Peyer's patch (tissue), 4 donors: ENCODE results near the gene TDRD7. TPM values are rescaled to one million over a fixed set of nuclear protein-coding genes. Genes with fewer than 3 reads are reported as not detected.

Source experiments
- DNase-seq, 3 donors: peaks; one replicate each; pipeline ENCODE4 v3.0.0-alpha.2; 2017 to 2019
- H3K27ac ChIP-seq, 4 donors: fragments of 200-600 bp; sonication (generic); one replicate each; pipeline ENCODE4 v1.5.1; 2016 to 2019
- H3K27me3 ChIP-seq, 2 donors: fragments of 200-600 bp; sonication (generic); one replicate each; pipeline ENCODE4 v1.5.1; 2019
- H3K36me3 ChIP-seq, 3 donors: fragments of 200-600 bp; sonication (generic); one replicate each; pipeline ENCODE4 v1.5.1; 2016 to 2019
- H3K4me1 ChIP-seq, 4 donors: fragments of 200-600 bp; sonication (generic); one replicate each; pipeline ENCODE4 v1.5.1; 2016 to 2019
- H3K4me3 ChIP-seq, 4 donors: fragments of 200-600 bp; sonication (generic); 1 replicate in 3 of 4; 2 replicates in 1 of 4; pipeline ENCODE4 v1.5.1; 2016 to 2019; ENCODE audit warnings: mild to moderate bottlenecking in 1 of 4
- H3K9me3 ChIP-seq, 4 donors: fragments of 200-600 bp; sonication (generic); one replicate each; pipeline ENCODE4 v1.5.1; 2016 to 2019; ENCODE audit warnings: mild to moderate bottlenecking in 1 of 4
- CTCF ChIP-seq, 6 experiments: fragments of 450-650 bp in 4 of 6; fragments of 200-600 bp in 2 of 6; sonication (generic) in 1 of 6; IDR thresholded peaks; one replicate each; pipeline ENCODE4 v1.5.1; 2017 to 2019; ENCODE audit warnings: antibody characterized with exemption in 6 of 6, mild to moderate bottlenecking in 3 of 6, moderate library complexity in 1 of 6
- POLR2A ChIP-seq, 2 donors: fragments of 450-650 bp; IDR thresholded peaks; one replicate each; pipeline ENCODE4 v1.5.1; 2017; ENCODE audit warnings: antibody characterized with exemption in 2 of 2, mild to moderate bottlenecking in 2 of 2, moderate library complexity in 2 of 2
- total RNA-seq, 4 donors: library from RNA; depleted of rRNA; stranded (reverse); fragments of >200 nt; gene quantifications; one replicate each; pipeline ENCODE4 v1.1.0, GENCODE V29; 2016

Gene TDRD7
- total RNA-seq, 4 donors from 2014 or later, result 11.6 to 28.5 (median 22.5) TPM

- Histone ChIP-seq H3K27me3 (no peaks in the 10 kb centered on the region), H3K9me3 (no peaks in the 10 kb centered on the region), H3K36me3 (no peaks in the 10 kb centered on the region), H3K27ac (peak overlapping the region in 3 of 4 donors; percentile 23 to 84 (median 73)), H3K4me1 (peaks cover 0 to 54% (median 1%) of the 10 kb centered on the region in 4 donors), H3K4me3 (peak overlapping the region in 1 of 4 donors; percentile 38)
- TF ChIP-seq POLR2A (IDR thresholded peaks at IDR 0.05) (no peak), CTCF (IDR thresholded peaks at IDR 0.05) (peak in 1 of 6 experiments; percentile 10)
- peak in 2 of 3 donors; percentile 77 to 80 for DNase-seq
Measured at GRCh38 chr9:97386265-97386633, 25.6 kb upstream of the TDRD7 start.

- Histone ChIP-seq H3K9me3 (no peaks in the 10 kb centered on the region), H3K27ac (peak overlapping the region in 3 of 4 donors; percentile 17 to 84 (median 73)), H3K27me3 (no peaks in the 10 kb centered on the region), H3K4me3 (peak overlapping the region in 3 of 4 donors; percentile 18 to 41 (median 38)), H3K36me3 (no peaks in the 10 kb centered on the region), H3K4me1 (peaks cover 0 to 54% (median 1%) of the 10 kb centered on the region in 4 donors)
- TF ChIP-seq CTCF (IDR thresholded peaks at IDR 0.05), result peak; percentile 30 to 97 (median 96)
- TF ChIP-seq POLR2A (IDR thresholded peaks at IDR 0.05), result no peak
- peak; percentile 50 to 89 (median 85) for DNase-seq
Measured at GRCh38 chr9:97386733-97387503, 25.0 kb upstream of the TDRD7 start.

- H3K36me3 ChIP-seq, result no peaks in the 10 kb centered on the region
- no peaks in the 10 kb centered on the region for H3K9me3 ChIP-seq
- H3K27me3 ChIP-seq, result no peaks in the 10 kb centered on the region
- H3K4me3 ChIP-seq, result peak overlapping the region in 2 of 4 donors; percentile 38 to 41
- H3K4me1 ChIP-seq, result peaks cover 0 to 54% (median 1%) of the 10 kb centered on the region in 4 donors
- DNase-seq, result no peak
- no peak for TF ChIP-seq POLR2A (IDR thresholded peaks at IDR 0.05)
- TF ChIP-seq CTCF (IDR thresholded peaks at IDR 0.05), result no peak
- peak overlapping the region in 2 of 4 donors; percentile 73 to 84 for H3K27ac ChIP-seq
Measured at GRCh38 chr9:97387504-97387886, 24.4 kb upstream of the TDRD7 start.

GRCh38 chr9:97387936-97388684 is 23.8 kb upstream of the TDRD7 start:
- peaks cover 0 to 48% (median 1%) of the 10 kb centered on the region in 4 donors for H3K4me1 ChIP-seq
- no peak overlapping the region for H3K27ac ChIP-seq
- H3K4me3 ChIP-seq, result peak overlapping the region in 2 of 4 donors; percentile 38 to 41
- no peak for TF ChIP-seq CTCF (IDR thresholded peaks at IDR 0.05)
- TF ChIP-seq POLR2A (IDR thresholded peaks at IDR 0.05), result no peak
- H3K9me3 ChIP-seq, result no peaks in the 10 kb centered on the region
- DNase-seq, result no peak
- no peaks in the 10 kb centered on the region for H3K27me3 ChIP-seq
- no peaks in the 10 kb centered on the region for H3K36me3 ChIP-seq

GRCh38 chr9:97388721-97389238 is 23.1 kb upstream of the TDRD7 start:
- TF ChIP-seq POLR2A (IDR thresholded peaks at IDR 0.05), result no peak
- no peak for TF ChIP-seq CTCF (IDR thresholded peaks at IDR 0.05)
- no peak overlapping the region for H3K27ac ChIP-seq
- H3K4me3 ChIP-seq, result no peak overlapping the region
- peaks cover 0 to 41% (median 1%) of the 10 kb centered on the region in 4 donors for H3K4me1 ChIP-seq
- H3K36me3 ChIP-seq, result no peaks in the 10 kb centered on the region
- no peaks in the 10 kb centered on the region for H3K9me3 ChIP-seq
- H3K27me3 ChIP-seq, result no peaks in the 10 kb centered on the region
- no peak for DNase-seq
